OCI-LY3 (cell line): ENCODE data around the gene IFNGR2.

Experiments
- H2AFZ ChIP-seq: fragments of 200-600, 300-600 bp; shearing (Covaris generic); 2 replicates; pipeline ENCODE4 v1.6.0; 2014; ENCODE audit warnings: antibody characterized with exemption, low read depth, low read length
- H3K27ac ChIP-seq: fragments of 200-600, 300-600 bp; sonication (generic); 2 replicates; pipeline ENCODE4 v1.5.1; 2014; ENCODE audit warnings: mild to moderate bottlenecking, low read length, moderate library complexity, mixed read lengths
- H3K27me3 ChIP-seq: fragments of 200-600, 300-600 bp; sonication (generic); 2 replicates; pipeline ENCODE4 v1.6.1; 2014; ENCODE audit warnings: low read depth, low read length, mixed read lengths
- H3K36me3 ChIP-seq: fragments of 200-600, 300-600 bp; sonication (generic); replicated peaks from 2 replicates; pipeline ENCODE3; 2014; ENCODE audit warnings: low read depth, low read length, mixed read lengths
- H3K4me1 ChIP-seq: fragments of 300-600, 200-600 bp; sonication (generic); 2 replicates; pipeline ENCODE4 v1.6.1; 2014; ENCODE audit warnings: low read length, mixed read lengths
- H3K4me2 ChIP-seq: fragments of 200-600, 300-600 bp; sonication (generic); 2 replicates; pipeline ENCODE4 v1.6.1; 2014; ENCODE audit warnings: low read length, mixed read lengths
- H3K4me3 ChIP-seq: fragments of 300-600, 200-600 bp; sonication (generic); 2 replicates; pipeline ENCODE4 v1.5.1; 2014; ENCODE audit warnings: antibody characterized with exemption, mild to moderate bottlenecking, low read length, moderate library complexity
- H3K79me2 ChIP-seq: fragments of 300-600, 200-600 bp; shearing (Covaris generic); 2 replicates; pipeline ENCODE4 v1.6.1; 2014; ENCODE audit warnings: mild to moderate bottlenecking, low read length, mixed read lengths
- H3K9ac ChIP-seq: fragments of 300-600, 200-600 bp; shearing (Covaris generic); 2 replicates; pipeline ENCODE4 v1.6.0; 2014; ENCODE audit warnings: mild to moderate bottlenecking, low read length, moderate library complexity
- H3K9me3 ChIP-seq: fragments of 200-600, 300-600 bp; shearing (Covaris generic); 2 replicates; pipeline ENCODE4 v1.6.1; 2014; ENCODE audit warnings: low read length, mixed read lengths; ENCODE audit not compliant: insufficient read depth
- H4K20me1 ChIP-seq: fragments of 200-600, 300-600 bp; sonication (generic); 2 replicates; pipeline ENCODE4 v1.6.1; 2016; ENCODE audit warnings: low read length, mixed read lengths; ENCODE audit not compliant: insufficient read depth
- CTCF ChIP-seq: fragments of 200-600, 300-600 bp; sonication (generic); IDR thresholded peaks from 2 replicates; pipeline ENCODE4 v1.5.1; 2014; ENCODE audit warnings: antibody characterized with exemption, low read length, low read depth
- EZH2phosphoT487 ChIP-seq: fragments of 200-600 bp; shearing (Covaris generic); IDR thresholded peaks from 2 replicates; pipeline ENCODE4 v1.6.1; 2018; ENCODE audit warnings: antibody characterized with exemption, mixed run types, low read depth

IFNGR2 gene

GRCh38 chr21:33427051-33427450, 23.8 kb downstream of the IFNGR2 start:
- Histone ChIP-seq H3K27ac (no peak overlapping the region), H3K79me2 (no peaks in the 10 kb centered on the region), H3K36me3 (peaks cover 43% of the 10 kb centered on the region), H3K4me1 (0 out of 2 replicates have a peak, but pooled peaks cover under 1% of the 10 kb centered on the region), H3K9me3 (no peaks in the 10 kb centered on the region), H3K4me2 (no peak overlapping the region), H4K20me1 (peaks cover under 1% of the 10 kb centered on the region; the same call in 1 of the 2 replicates), H3K27me3 (no peaks in the 10 kb centered on the region), H3K4me3 (no peak overlapping the region), H2AFZ (no peak overlapping the region), H3K9ac (no peak overlapping the region)
- TF ChIP-seq EZH2phosphoT487 (no peak), CTCF (no peak)

GRCh38 chr21:33428669-33429068, 25.5 kb downstream of the IFNGR2 start:
- H2AFZ ChIP-seq, result no peak overlapping the region
- H3K79me2 ChIP-seq, result no peaks in the 10 kb centered on the region
- peaks cover 3% of the 10 kb centered on the region; the same call in 1 of the 2 replicates for H4K20me1 ChIP-seq
- no peak for TF ChIP-seq CTCF
- TF ChIP-seq EZH2phosphoT487, result no peak
- no peaks in the 10 kb centered on the region for H3K9me3 ChIP-seq
- peaks cover 15% of the 10 kb centered on the region for H3K4me1 ChIP-seq
- H3K9ac ChIP-seq, result no peak overlapping the region
- peaks cover 55% of the 10 kb centered on the region for H3K36me3 ChIP-seq
- H3K27ac ChIP-seq, result no peak overlapping the region
- no peaks in the 10 kb centered on the region for H3K27me3 ChIP-seq
- H3K4me3 ChIP-seq, result no peak overlapping the region
- H3K4me2 ChIP-seq, result no peak overlapping the region

- Histone ChIP-seq H2AFZ (no peak overlapping the region), H3K4me1 (peaks cover 33% of the 10 kb centered on the region), H3K4me2 (no peak overlapping the region), H3K9ac (no peak overlapping the region), H3K79me2 (no peaks in the 10 kb centered on the region), H3K4me3 (no peak overlapping the region), H3K27ac (no peak overlapping the region), H3K36me3 (peaks cover 51% of the 10 kb centered on the region), H3K27me3 (no peaks in the 10 kb centered on the region), H3K9me3 (no peaks in the 10 kb centered on the region), H4K20me1 (peaks cover 18% of the 10 kb centered on the region)
- TF ChIP-seq CTCF, result no peak
- no peak for TF ChIP-seq EZH2phosphoT487
Measured at GRCh38 chr21:33430858-33431257, 27.6 kb downstream of the IFNGR2 start.

- no peak overlapping the region for H2AFZ ChIP-seq
- H3K36me3 ChIP-seq, result peaks cover 52% of the 10 kb centered on the region
- peaks cover 33% of the 10 kb centered on the region for H3K4me1 ChIP-seq
- no peaks in the 10 kb centered on the region for H3K27me3 ChIP-seq
- peaks cover 18% of the 10 kb centered on the region for H4K20me1 ChIP-seq
- TF ChIP-seq CTCF (no peak), EZH2phosphoT487 (no peak)
- no peak overlapping the region for H3K9ac ChIP-seq
- H3K9me3 ChIP-seq, result no peaks in the 10 kb centered on the region
- H3K27ac ChIP-seq, result no peak overlapping the region
- H3K4me3 ChIP-seq, result no peak overlapping the region
- no peaks in the 10 kb centered on the region for H3K79me2 ChIP-seq
- no peak overlapping the region for H3K4me2 ChIP-seq
Measured at GRCh38 chr21:33432496-33432895, 29.3 kb downstream of the IFNGR2 start.
